ENCODE measurements around the gene ZNF580.
A peak's percentile ranks its signal among the peaks of the same experiment; 100 is the strongest.

Gene ZNF580

DNA sequence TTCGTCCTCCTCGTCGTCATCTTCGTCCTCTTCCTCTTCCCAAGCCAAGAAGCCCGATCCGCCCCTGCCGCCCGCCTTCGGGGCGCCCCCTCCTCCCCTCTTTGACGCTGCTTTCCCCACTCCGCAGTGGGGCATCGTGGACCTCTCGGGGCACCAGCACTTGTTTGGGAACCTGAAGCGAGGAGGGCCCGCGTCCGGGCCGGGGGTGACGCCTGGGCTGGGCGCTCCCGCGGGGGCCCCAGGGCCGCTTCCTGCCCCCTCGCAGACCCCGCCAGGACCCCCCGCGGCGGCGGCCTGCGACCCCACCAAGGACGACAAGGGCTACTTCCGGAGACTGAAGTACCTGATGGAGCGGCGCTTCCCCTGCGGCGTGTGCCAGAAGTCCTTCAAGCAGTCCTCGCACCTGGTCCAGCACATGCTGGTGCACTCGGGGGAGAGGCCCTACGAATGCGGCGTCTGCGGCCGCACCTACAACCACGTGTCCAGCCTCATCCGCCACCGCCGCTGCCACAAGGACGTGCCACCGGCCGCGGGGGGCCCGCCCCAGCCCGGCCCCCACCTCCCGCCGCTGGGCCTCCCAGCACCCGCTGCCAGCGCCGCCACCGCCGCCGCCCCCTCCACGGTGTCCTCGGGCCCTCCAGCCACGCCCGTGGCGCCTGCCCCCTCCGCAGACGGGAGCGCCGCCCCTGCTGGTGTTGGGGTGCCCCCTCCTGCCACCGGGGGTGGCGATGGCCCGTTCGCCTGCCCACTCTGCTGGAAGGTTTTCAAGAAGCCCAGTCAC is 26.7 kb upstream of the ZNF580 start:
- DNase-seq (ENCODE audit: insufficient read length, low spot score) (no peak), FAIRE-seq (no peak)
- TF ChIP-seq POLR2A (IDR thresholded peaks at IDR 0.05; ENCODE audit: low read depth, low read length), result no peak

GRCh38 chr19:55614711-55615542 is 25.9 kb upstream of the ZNF580 start:
- no peak for TF ChIP-seq POLR2A (IDR thresholded peaks at IDR 0.05; ENCODE audit: low read depth, low read length)
- DNase-seq (ENCODE audit: insufficient read length, low spot score) (no peak), FAIRE-seq (no peak)

DNA sequence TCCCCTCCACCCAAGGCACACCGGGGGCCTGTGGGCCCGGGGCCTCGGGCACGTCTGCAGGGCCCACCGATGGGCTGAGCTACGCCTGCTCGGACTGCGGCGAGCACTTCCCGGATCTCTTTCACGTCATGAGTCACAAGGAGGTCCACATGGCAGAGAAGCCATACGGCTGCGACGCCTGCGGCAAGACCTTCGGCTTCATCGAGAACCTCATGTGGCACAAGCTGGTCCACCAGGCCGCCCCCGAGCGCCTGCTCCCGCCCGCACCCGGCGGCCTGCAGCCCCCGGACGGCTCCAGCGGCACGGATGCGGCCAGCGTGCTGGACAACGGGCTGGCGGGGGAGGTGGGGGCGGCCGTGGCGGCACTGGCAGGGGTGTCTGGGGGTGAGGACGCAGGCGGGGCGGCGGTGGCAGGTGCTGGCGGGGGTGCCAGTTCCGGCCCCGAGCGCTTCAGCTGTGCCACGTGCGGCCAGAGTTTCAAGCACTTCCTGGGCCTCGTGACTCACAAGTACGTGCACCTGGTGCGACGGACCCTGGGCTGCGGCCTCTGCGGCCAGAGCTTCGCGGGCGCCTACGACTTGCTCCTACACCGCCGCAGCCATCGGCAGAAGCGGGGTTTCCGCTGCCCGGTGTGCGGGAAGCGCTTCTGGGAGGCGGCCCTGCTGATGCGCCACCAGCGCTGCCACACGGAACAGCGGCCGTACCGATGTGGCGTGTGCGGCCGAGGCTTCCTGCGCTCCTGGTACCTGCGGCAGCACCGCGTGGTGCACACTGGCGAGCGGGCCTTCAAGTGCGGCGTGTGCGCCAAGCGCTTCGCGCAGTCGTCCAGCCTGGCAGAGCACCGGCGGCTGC is 25.0 kb upstream of the ZNF580 start:
- DNase-seq (ENCODE audit: insufficient read length, low spot score), result no peak
- no peak for TF ChIP-seq POLR2A (IDR thresholded peaks at IDR 0.05; ENCODE audit: low read depth, low read length)
- no peak for FAIRE-seq

DNA sequence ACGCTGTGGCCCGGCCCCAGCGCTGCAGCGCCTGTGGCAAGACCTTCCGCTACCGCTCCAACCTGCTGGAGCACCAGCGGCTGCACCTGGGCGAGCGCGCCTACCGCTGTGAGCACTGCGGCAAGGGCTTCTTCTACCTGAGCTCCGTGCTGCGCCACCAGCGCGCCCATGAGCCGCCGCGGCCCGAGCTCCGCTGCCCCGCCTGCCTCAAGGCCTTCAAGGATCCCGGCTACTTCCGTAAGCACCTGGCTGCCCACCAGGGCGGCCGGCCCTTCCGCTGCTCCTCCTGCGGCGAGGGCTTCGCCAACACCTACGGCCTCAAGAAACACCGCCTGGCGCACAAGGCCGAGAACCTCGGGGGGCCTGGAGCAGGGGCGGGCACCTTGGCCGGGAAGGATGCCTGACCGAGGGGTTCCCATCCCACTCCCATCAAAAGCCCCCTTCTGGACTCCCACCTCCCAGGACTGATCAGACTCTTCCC is 24.4 kb upstream of the ZNF580 start:
- DNase-seq (ENCODE audit: insufficient read length, low spot score) (no peak), FAIRE-seq (no peak)
- TF ChIP-seq POLR2A (IDR thresholded peaks at IDR 0.05; ENCODE audit: low read depth, low read length), result no peak

DNA sequence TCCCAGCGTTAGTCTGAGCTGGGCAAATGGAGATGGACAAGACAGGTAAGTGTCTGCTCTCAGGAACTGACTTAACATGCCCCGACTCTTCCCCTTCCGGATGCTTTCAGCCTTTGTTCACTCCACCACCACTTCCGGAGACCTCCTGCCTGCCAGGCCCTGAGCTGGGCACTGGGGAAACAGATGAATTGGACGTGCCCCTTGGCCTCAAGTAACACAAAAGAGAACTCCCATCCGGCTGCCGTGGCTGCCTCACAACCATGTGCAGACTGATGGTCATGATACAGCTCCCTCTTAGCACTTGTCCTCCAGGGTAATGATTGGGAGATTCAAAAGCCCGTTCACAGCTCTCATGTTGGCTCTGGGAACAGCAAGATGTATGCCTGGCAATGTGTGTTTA is 23.4 kb upstream of the ZNF580 start:
- DNase-seq (ENCODE audit: insufficient read length, low spot score), result no peak
- no peak for FAIRE-seq
- TF ChIP-seq POLR2A (IDR thresholded peaks at IDR 0.05; ENCODE audit: low read depth, low read length), result no peak

GRCh38 chr19:55618426-55618825 is 22.4 kb upstream of the ZNF580 start:
- no peak for TF ChIP-seq POLR2A (IDR thresholded peaks at IDR 0.05; ENCODE audit: low read depth, low read length)
- no peak for FAIRE-seq
- no peak for DNase-seq (ENCODE audit: insufficient read length, low spot score)

DNA sequence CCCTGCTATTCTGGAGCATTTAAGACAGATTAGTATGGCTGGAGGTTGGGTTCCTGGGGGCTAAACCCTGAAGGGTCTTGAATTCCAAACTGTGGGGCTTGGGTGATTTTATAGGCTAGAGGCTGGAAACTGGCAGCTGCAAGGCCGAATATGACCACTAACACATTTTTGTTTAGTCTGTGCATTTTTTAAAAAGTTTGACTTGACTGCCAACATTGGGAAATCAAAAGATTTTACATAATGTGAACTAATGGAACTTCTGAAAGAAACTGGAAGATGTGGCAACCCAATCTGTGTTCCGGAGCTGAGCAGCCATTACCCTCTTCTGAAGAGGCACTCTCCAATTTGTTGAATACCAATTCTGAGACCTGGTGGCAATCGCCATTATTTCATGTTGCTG is 21.5 kb upstream of the ZNF580 start:
- FAIRE-seq (no peak), DNase-seq (ENCODE audit: insufficient read length, low spot score) (no peak)
- TF ChIP-seq POLR2A (IDR thresholded peaks at IDR 0.05; ENCODE audit: low read depth, low read length), result no peak

DNA sequence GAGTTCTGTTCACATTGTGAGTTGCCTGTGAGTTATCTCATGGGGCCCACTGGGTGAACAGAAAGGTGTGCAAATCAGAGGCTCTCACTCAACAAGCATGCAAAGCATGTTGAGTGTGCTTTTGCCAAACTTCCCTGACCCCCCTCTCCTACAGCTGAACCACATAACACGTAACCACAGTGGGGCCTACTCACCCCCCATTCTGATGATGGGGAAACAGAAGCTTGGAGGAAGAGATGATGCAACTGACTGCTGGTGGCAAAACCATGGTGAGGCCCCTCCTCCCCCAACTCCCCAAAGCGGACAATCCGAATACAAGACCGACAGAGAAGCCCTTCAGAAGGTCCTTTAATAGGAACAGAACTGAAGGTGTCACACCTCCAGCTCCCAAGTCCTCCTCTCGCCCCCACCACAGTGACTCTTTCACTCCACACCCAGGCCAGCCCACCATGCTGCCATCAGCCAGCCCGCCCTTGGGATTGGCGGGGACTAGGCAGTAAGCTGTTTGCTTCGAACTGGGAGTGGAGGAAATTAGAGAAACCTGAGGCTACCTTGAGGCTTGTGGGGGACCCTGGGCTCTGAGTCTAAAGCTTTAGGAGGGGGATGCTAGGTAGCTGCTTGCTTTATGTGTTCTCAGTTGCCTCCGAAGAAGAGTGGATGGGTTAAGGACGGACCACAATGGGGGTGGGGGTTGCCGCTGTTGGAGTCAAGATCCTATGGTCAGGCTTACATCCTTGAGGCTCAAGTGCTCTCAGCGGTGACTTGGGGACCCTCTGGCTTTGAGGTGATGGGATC is 20.2 kb upstream of the ZNF580 start:
- no peak for FAIRE-seq
- no peak for DNase-seq (ENCODE audit: insufficient read length, low spot score)
- TF ChIP-seq POLR2A (IDR thresholded peaks at IDR 0.05; ENCODE audit: low read depth, low read length), result no peak

DNA sequence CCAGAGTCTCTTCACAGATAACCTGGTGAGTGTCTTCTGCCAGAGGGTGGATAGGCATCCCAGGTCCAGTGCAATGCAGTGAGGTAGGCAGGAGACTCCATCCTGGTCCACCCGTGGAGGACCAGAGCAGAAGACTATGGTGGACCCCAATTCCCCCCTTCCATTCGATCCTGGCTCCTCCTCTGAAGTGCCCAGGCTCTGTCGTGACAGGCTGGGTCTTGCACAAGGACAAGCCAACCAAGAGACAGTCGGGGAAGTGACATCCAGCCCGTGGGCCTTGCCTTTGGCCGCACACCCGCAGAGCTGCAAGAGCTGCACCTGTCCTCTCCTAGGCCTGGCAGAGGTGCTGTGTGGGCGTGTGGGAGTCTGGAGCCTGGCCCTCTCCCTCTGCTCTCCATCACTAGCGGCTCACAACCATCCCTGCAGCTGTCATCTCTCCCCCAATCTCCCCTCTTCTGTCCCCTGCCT is 19.6 kb upstream of the ZNF580 start:
- FAIRE-seq (no peak), DNase-seq (ENCODE audit: insufficient read length, low spot score) (no peak)
- TF ChIP-seq POLR2A (IDR thresholded peaks at IDR 0.05; ENCODE audit: low read depth, low read length), result 0 out of 2 replicates have a peak, but pooled peaks have one; percentile 26

DNA sequence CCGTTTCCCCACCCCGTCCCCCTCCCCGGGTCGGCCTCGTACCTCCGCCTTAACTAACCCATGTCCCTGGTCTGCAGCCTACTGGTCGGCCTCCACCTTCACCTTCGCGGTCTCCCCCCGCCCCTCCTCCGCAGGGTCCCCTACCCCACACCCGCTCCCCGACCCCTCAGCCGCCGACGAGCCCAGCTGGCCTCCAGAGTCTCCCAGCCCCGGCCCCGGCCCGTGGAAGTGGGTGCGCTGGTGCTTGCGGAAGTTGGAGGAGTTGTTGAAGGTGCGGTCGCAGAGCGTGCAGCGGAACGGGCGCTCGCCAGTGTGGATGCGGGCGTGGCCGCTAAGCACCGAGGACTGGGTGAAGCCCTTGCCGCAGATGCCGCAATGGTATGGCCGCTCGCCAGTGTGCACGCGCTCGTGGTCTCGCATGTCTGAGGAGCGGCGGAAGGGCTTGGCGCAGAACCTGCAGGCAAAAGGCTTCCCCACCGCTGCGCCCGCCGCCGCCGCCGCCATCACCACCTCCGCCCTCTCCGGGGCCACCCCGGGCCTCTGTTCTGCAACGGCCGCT is 19.1 kb upstream of the ZNF580 start:
- TF ChIP-seq POLR2A (IDR thresholded peaks at IDR 0.05; ENCODE audit: low read depth, low read length), result no peak
- FAIRE-seq (no peak), DNase-seq (ENCODE audit: insufficient read length, low spot score) (no peak)

DNA sequence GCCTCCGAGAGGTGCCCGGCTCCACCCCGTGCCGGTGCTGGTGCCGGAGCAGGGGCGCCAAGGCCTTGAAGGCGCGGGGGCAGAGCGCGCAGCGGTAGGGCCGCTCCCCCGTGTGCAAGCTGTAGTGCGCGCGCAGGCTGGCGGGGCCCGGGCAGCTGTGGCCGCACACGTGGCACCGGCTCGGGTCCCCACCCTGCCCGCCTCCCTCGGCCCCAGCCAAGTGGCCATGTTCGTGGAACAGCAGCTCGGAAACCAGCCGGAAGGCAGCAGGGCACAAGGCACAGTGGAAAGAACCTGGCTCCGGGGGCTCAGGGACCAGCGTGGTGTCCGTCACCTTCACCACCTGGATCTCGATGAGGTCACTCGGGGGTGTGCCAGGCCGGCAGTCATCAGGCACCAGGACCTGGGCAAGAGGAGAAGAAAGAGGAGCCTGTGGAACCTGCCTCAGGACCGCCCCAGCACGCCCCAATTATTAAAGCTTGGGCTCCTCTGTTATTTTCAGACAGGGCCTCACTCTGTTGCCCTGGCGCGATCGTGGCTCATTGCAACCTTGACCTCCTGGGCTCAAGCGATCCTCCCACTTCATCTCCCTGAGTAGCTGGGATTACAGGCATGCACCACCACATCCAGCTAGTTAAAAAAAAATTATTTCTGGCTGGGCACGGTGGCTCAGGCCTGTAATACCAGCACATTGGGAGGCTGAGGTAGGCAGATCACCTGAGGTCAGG is 18.4 kb upstream of the ZNF580 start:
- DNase-seq (ENCODE audit: insufficient read length, low spot score) (no peak), FAIRE-seq (no peak)
- no peak for TF ChIP-seq POLR2A (IDR thresholded peaks at IDR 0.05; ENCODE audit: low read depth, low read length)

DNA sequence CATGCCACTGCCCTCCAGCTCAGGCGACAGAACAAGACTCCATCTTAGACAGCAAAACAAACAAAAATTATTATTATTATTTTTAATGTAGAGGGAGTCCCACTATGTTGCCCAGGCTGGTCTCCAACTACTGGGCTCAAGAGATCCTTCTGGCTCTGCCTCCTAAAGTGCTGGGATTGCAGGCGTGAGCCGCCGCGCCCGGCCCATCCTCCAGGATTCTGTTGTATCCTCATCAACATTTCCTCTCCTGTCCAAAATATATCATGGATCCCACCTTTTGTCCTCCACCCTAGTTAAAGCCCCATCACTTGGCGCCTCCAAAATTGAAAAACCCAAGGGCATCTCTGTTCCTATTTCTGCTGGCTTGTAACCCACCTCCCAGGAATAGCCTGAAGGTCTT is 17.7 kb upstream of the ZNF580 start:
- DNase-seq (ENCODE audit: insufficient read length, low spot score) (no peak), FAIRE-seq (no peak)
- no peak for TF ChIP-seq POLR2A (IDR thresholded peaks at IDR 0.05; ENCODE audit: low read depth, low read length)

Data from H54 (cell line).